Kidney epithelial cell (primary cell): ENCODE measurements around the gene ELF1. TPM values are rescaled to one million over a fixed set of nuclear protein-coding genes. Genes with fewer than 3 reads are reported as not detected.
"Not testable (repeated sequence)": the region's sequence is repeated elsewhere in the genome, so short reads cannot be mapped to it uniquely, and the experiment has no call there.

ENCODE experiments used
- DNase-seq: peaks from one replicate; pipeline ENCODE4 v3.0.0-alpha.2; 2010; ENCODE audit warnings: low read depth
- H3K27me3 ChIP-seq: 2 replicates; pipeline ENCODE4 v1.6.0; 2011; ENCODE audit warnings: low read length; ENCODE audit not compliant: control insufficient read depth, insufficient read depth
- H3K36me3 ChIP-seq: 2 replicates; pipeline ENCODE4 v1.5.1; 2011; ENCODE audit warnings: low read length; ENCODE audit not compliant: control insufficient read depth, insufficient read depth
- H3K4me3 ChIP-seq: 2 replicates; pipeline ENCODE4 v1.5.1; 2011; ENCODE audit warnings: low read depth, mild to moderate bottlenecking, control low read depth, low read length
- total RNA-seq: library from RNA; depleted of rRNA; stranded (reverse); fragments of >200 nt; gene quantifications from 2 replicates; pipeline ENCODE4 v1.2.3, GENCODE V29; 2015
- TF ChIP-seq, protein P1 (sequence below): IDR thresholded peaks from 2 replicates; pipeline ENCODE4 v1.5.1; 2011; ENCODE audit warnings: mild to moderate bottlenecking, moderate library complexity, low read length, control low read depth, inconsistent platforms; ENCODE audit not compliant: insufficient read depth, poor library complexity, severe bottlenecking

The ELF1 gene
- total RNA-seq, 1 donor from 2014 or later = 60.6 TPM

DNA sequence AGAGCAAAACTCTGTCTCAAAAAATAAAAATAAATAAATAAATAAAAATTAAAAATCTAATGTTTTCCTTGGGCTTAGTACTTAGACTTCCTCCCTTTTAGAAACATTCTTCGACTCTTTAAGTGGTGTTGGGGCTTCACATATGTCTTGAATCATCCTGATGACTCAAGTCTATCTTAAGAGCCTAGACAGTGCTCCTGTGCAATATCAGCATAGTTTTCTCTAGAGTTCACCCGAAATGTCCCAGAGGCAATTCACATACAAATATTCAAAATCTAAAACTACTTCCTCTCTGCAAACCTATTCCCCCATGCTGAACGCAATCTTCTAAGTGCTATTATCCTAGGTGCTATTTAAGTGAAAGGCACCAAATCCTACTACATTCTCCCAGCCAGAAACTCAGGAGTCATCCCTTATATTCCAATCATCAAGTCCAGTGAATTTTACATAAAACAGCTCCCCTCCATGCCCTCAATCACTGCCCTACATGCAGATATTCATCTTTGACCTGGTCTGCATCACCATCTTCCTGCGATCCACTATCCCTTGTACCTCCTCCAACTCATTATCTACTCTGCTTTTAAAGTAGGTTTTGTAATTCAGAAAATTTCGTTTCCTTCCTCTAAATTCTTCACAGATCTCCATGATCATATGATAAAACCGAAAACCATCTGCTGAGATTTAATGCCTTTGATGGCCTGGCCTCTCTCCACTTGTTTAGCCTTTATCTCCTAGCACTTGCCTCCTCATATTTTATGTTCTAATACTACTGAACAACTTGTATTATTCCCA is 102.7 kb downstream of the ELF1 start:
- H3K27me3 ChIP-seq = no peaks in the 10 kb centered on the region
- DNase-seq = no peak
- H3K36me3 ChIP-seq = no peaks in the 10 kb centered on the region
- no peak overlapping the region for H3K4me3 ChIP-seq
- TF ChIP-seq, protein P1, sequence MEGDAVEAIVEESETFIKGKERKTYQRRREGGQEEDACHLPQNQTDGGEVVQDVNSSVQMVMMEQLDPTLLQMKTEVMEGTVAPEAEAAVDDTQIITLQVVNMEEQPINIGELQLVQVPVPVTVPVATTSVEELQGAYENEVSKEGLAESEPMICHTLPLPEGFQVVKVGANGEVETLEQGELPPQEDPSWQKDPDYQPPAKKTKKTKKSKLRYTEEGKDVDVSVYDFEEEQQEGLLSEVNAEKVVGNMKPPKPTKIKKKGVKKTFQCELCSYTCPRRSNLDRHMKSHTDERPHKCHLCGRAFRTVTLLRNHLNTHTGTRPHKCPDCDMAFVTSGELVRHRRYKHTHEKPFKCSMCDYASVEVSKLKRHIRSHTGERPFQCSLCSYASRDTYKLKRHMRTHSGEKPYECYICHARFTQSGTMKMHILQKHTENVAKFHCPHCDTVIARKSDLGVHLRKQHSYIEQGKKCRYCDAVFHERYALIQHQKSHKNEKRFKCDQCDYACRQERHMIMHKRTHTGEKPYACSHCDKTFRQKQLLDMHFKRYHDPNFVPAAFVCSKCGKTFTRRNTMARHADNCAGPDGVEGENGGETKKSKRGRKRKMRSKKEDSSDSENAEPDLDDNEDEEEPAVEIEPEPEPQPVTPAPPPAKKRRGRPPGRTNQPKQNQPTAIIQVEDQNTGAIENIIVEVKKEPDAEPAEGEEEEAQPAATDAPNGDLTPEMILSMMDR = no peak

DNA sequence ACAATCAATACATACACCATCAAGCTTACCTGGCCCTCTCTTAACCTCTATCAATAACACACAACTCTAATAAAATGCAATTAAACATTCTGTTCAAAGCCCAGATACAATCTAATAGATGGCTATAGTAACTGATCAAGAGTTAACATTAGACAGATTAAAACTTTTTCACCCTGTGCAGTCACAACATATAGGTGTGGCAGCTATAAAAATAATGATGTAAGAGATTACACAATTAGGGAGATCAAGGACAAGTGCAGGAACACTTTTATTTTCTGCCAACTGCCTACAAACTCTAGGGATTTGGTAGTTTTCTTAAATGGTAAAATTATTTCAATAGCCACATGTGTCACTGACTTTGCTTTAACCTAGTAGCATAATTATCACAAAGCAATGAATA is 104.3 kb downstream of the ELF1 start:
- H3K4me3 ChIP-seq, H3K27me3 ChIP-seq, H3K36me3 ChIP-seq, DNase-seq: not testable (repeated sequence)

DNA sequence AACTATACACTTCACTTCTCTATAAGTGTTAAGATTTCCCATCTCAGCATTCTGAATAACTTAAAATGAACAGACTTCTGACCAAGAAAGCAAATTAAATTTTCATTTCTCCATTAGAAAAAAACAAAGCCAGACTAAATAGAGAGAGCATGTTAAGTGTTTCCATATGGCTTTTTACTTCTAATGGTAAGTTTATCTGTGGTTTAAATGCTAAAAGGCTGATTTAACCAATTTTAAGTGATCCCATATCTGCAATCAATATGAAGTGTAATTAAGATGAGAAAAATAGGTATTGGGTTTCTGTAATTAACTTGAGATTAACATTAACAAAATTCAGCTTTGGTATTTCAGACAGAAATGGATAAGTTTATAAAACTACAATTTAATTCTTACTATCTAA is 107.8 kb downstream of the ELF1 start:
- TF ChIP-seq, protein P1 = no peak
- no peak for DNase-seq
- H3K27me3 ChIP-seq = no peaks in the 10 kb centered on the region
- no peaks in the 10 kb centered on the region for H3K36me3 ChIP-seq
- no peak overlapping the region for H3K4me3 ChIP-seq

DNA sequence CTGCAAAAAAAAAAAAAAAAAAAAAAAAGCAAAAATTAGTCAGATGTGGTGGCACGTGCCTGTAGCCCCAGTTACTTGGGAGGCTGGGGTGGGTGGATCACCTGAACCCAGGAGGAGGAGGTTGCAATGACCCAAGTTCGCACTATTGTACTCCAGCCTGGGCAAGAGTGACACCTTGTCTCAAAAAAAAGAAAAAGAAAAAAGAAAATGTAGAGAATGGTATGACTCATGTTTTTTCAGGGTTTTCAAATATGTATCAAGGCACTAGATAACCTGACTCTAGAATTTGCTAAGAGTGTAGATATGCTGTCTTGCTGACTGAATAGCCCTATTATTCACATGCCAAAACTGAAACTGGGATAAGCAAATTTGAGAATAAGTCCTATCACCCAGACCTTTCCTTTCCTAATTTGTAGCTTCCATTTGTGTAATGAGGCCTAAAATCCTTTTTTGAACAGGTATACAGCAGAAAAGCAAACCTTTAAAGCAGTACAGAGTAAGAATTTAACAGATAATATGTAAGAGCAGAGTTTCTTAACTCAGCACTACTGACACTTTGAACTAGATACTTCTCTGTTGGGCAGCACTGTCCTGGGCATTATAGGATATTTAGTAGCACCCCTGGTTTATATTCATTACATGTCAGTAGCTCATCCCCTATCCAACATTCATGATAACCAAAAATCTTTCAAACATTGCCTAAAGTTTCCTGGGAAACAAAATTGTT is 108.6 kb downstream of the ELF1 start:
- DNase-seq = no peak
- Histone ChIP-seq H3K27me3 (no peaks in the 10 kb centered on the region), H3K36me3 (no peaks in the 10 kb centered on the region), H3K4me3 (no peak overlapping the region)
- TF ChIP-seq, protein P1 = no peak

DNA sequence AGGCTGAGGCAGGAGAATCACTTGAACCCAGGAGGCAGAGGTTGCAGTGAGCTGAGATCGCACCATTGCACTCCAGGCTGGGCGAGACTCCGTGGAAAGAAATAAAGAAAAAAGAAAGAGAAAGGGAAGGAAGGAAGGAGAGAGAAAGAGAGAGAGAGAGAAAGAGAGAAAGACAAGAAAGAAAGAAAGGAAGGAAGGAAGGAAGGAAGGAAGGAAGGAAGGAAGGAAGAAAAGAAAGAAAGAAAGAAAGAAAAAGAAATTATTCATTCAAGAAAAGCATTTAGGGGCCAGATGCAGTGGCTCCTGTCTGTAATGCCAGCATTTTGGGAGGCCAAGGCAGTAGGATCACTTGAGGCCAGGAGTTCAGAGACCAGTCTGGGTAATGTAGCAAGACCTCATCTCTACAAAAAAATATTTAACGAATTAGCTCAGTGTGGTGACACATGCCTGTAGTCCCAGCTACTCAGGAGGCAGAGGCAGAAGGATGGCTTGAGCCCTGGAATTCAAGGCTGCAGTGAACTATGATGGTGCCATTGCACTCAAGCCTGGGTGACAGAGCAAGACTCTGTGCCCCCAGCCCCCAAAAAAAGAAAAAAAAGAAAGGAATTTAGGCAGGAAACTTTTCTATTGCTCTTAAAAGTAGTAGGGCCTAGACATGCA is 109.4 kb downstream of the ELF1 start:
- DNase-seq, H3K36me3 ChIP-seq, H3K27me3 ChIP-seq, H3K4me3 ChIP-seq: not testable (repeated sequence)

DNA sequence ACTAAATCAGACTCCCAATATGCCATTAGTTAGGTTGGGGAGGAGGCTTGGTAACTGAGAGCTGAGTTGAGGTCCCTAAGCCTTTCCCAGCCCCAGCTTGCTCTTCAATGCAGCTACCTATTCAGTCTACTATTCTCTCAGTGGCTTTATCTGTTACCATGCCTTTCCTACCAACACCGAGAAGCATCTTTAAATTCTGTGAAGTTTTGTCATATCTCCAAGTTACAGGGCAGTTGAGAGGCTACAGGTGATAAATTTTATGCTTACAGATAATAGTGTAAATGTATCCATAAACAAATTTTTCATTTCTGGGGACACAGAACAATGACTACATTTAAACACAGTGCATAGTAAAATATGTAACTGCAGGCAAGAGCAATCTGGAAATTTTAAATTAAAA is 110.6 kb downstream of the ELF1 start:
- TF ChIP-seq, protein P1 = no peak
- Histone ChIP-seq H3K4me3 (no peak overlapping the region), H3K36me3 (no peaks in the 10 kb centered on the region), H3K27me3 (no peaks in the 10 kb centered on the region)
- DNase-seq = no peak

DNA sequence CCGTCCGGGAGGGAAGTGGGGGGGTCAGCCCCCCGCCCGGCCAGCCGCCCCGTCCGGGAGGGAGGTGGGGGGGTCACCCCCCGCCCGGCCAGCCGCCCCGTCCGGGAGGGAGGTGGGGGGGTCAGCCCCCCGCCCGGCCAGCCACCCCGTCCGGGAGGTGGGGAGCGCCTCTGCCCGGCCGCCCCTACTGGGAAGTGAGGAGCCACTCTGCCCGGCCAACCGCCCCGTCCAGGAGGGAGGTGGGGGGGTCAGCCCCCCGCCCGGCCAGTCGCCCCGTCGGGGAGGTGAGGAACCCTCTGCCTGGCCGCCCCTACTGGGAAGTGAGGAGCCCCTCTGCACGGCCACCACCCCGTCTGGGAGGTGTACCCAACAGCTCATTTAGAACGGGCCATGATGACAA is 118.1 kb downstream of the ELF1 start:
- not testable (repeated sequence) for H3K4me3 ChIP-seq, DNase-seq, H3K27me3 ChIP-seq, H3K36me3 ChIP-seq

DNA sequence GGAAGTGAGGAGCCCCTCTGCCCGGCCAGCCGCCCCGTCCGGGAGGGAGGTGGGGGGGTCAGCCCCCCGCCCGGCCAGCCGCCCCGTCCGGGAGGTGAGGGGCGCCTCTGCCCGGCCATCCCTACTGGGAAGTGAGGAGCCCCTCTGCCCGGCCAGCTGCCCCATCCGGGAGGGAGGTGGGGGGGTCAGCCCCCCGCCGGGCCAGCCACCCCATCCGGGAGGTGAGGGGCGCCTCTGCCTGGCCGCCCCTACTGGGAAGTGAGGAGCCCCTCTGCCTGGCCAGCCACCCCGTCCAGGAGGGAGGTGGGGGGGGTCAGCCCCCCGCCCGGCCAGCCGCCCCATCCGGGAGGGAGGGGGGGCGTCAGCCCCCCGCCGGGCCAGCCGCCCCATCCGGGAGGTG is 118.5 kb downstream of the ELF1 start:
- not testable (repeated sequence) for H3K27me3 ChIP-seq

More for the DNA sequence above, 118.5 kb downstream of the ELF1 start:
- not testable (repeated sequence) for DNase-seq, H3K4me3 ChIP-seq, H3K36me3 ChIP-seq
